Kidney epithelial cell (primary cell): Measurements from ENCODE around the gene SOCS7. TPM values are rescaled to one million over a fixed set of nuclear protein-coding genes. Genes with fewer than 3 reads are reported as not detected.

ENCODE experiments used
- DNase-seq: peaks from one replicate; pipeline ENCODE4 v3.0.0-alpha.2; 2010; ENCODE audit warnings: low read depth
- H3K27me3 ChIP-seq: 2 replicates; pipeline ENCODE4 v1.6.0; 2011; ENCODE audit warnings: low read length; ENCODE audit not compliant: control insufficient read depth, insufficient read depth
- H3K36me3 ChIP-seq: 2 replicates; pipeline ENCODE4 v1.5.1; 2011; ENCODE audit warnings: low read length; ENCODE audit not compliant: control insufficient read depth, insufficient read depth
- H3K4me3 ChIP-seq: 2 replicates; pipeline ENCODE4 v1.5.1; 2011; ENCODE audit warnings: low read depth, mild to moderate bottlenecking, control low read depth, low read length
- total RNA-seq: library from RNA; depleted of rRNA; stranded (reverse); fragments of >200 nt; gene quantifications from 2 replicates; pipeline ENCODE4 v1.2.3, GENCODE V29; 2015
- TF ChIP-seq, protein P1 (sequence below): IDR thresholded peaks from 2 replicates; pipeline ENCODE4 v1.5.1; 2011; ENCODE audit warnings: mild to moderate bottlenecking, moderate library complexity, low read length, control low read depth, inconsistent platforms; ENCODE audit not compliant: insufficient read depth, poor library complexity, severe bottlenecking

SOCS7 gene
- total RNA-seq, 1 donor from 2014 or later: 24.3 TPM

- no peak for DNase-seq
- no peaks in the 10 kb centered on the region for H3K27me3 ChIP-seq
- TF ChIP-seq, protein P1, sequence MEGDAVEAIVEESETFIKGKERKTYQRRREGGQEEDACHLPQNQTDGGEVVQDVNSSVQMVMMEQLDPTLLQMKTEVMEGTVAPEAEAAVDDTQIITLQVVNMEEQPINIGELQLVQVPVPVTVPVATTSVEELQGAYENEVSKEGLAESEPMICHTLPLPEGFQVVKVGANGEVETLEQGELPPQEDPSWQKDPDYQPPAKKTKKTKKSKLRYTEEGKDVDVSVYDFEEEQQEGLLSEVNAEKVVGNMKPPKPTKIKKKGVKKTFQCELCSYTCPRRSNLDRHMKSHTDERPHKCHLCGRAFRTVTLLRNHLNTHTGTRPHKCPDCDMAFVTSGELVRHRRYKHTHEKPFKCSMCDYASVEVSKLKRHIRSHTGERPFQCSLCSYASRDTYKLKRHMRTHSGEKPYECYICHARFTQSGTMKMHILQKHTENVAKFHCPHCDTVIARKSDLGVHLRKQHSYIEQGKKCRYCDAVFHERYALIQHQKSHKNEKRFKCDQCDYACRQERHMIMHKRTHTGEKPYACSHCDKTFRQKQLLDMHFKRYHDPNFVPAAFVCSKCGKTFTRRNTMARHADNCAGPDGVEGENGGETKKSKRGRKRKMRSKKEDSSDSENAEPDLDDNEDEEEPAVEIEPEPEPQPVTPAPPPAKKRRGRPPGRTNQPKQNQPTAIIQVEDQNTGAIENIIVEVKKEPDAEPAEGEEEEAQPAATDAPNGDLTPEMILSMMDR: no peak
- H3K36me3 ChIP-seq: no peaks in the 10 kb centered on the region
- no peak overlapping the region for H3K4me3 ChIP-seq
Measured at GRCh38 chr17:38405654-38406053, 54.0 kb downstream of the SOCS7 start.

DNA sequence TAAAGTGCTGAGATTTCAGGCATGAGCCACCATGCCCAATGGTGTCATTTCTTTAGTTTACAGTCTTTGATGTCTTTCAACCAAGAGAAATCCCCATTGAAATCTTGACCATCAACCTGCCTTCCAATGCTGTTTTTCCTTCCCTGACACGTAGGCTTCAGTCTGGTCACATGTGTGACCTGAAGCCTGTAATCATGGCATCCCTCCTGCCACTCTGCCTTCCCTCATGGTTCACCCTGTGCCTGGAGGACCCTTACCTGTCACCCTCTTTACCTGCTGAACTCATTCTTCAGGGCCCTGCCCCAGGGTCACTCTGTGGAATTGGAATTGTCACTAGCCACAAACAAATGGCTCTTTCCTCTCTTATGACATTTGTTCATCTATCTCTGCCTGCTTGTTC is 58.6 kb downstream of the SOCS7 start:
- Histone ChIP-seq H3K27me3 (no peaks in the 10 kb centered on the region), H3K4me3 (no peak overlapping the region), H3K36me3 (no peaks in the 10 kb centered on the region)
- no peak for DNase-seq
- TF ChIP-seq, protein P1: no peak

- TF ChIP-seq, protein P1: no peak
Measured at GRCh38 chr17:38415250-38416194, 63.9 kb downstream of the SOCS7 start.

GRCh38 chr17:38416840-38417209 is 65.2 kb downstream of the SOCS7 start:
- TF ChIP-seq, protein P1: no peak
- H3K4me3 ChIP-seq: no peak overlapping the region
- H3K27me3 ChIP-seq: peaks cover 41% of the 10 kb centered on the region
- H3K36me3 ChIP-seq: no peaks in the 10 kb centered on the region
- DNase-seq: no peak

More at GRCh38 chr17:38415250-38416194, 63.9 kb downstream of the SOCS7 start:
- H3K4me3 ChIP-seq: no peak overlapping the region
- DNase-seq: no peak
- H3K27me3 ChIP-seq: peaks cover 29% of the 10 kb centered on the region
- H3K36me3 ChIP-seq: no peaks in the 10 kb centered on the region

DNA sequence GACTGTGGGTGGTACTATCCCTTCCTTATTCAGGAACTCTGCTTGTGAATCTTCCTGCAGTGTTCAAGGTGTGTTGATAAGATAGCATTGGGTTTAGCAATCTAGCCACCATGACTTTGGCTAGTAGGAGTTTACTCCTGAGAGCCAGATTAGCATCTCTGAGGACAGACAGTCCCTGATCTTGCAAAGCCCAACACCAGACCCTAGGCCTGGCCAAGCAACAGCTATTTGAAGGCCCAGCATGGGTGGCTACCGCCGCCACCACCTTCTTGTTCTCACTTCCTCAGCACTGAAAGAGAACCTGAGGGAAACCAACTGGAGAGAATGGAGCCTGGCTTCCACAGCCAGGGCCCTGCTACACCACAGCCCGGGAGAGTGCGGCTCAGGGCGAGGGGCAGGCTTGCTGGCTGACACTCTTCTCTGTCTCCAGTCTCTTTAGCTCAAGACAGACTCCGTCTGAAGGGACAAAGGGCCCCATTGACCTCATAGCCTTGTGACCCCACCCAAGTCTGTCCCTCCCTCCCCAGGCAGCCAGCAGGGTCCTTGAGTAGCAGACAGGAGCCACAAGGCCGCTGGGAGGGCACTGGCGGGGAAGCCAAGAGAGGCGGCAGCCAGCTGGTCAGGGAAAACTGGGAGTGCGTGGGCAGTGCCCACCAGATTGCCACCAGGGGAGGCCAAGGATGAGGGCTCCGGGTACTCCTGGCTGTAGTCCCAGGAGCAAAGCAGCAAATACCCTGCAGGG is 65.7 kb downstream of the SOCS7 start:
- peaks cover 42% of the 10 kb centered on the region for H3K27me3 ChIP-seq
- H3K36me3 ChIP-seq: no peaks in the 10 kb centered on the region
- TF ChIP-seq, protein P1: no peak
- H3K4me3 ChIP-seq: no peak overlapping the region
- DNase-seq: no peak
